Suprapubic skin (tissue), 3 donors: ENCODE measurements around the gene SLC41A1.

Source experiments
- POLR2A ChIP-seq, 2 donors: fragments of 450-650 bp; IDR thresholded peaks; one replicate each; pipeline ENCODE4 v1.6.1; 2017; ENCODE audit warnings: antibody characterized with exemption in 2 of 2, mild to moderate bottlenecking in 2 of 2, moderate library complexity in 2 of 2
- TF ChIP-seq, protein P1 (sequence below), 2 donors: fragments of 200-600 bp in 1 of 2; fragments of 450-650 bp in 1 of 2; sonication (generic) in 1 of 2; IDR thresholded peaks; one replicate each; pipeline ENCODE4 v1.5.1; 2016 to 2019; ENCODE audit warnings: antibody characterized with exemption in 2 of 2, mild to moderate bottlenecking in 1 of 2, moderate library complexity in 1 of 2

DNA sequence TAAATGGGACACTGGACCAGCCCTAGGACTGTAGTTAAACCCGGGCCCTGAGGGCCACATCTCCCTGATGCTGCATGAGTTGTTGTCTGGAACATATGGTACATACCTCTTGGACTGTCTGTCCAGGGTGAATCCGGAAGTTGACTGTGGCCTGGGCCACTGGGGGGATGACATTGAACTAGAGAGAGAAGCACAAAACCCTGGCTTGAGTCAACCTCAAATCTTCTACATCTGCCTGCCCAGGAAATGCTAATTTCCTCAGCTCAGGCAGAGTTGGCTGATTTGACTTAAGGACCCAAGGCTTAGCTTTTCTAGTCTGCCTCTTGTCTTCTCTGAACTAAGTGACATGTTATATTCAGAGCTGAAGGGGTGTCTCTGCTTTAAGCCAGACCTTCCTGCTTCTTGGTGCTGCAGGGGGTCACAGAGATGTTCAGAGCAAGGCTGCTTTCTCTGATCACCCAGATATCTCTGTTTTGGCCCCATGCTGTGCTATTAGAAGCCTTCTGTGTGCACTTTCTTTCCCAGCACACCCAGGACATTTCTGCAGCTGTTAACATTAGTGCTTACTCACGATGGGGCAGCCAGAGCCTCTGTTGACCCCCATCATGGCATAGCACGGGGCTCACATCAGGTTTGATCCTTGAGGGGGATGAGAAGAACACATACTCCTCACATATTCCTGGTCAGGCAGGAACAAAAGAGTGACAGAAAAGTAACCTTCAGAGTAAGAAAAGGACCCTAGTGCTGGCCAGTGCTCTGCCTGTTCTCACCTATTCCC, 27.3 kb upstream of the SLC41A1 start:
- TF ChIP-seq POLR2A (IDR thresholded peaks at IDR 0.05) = no peak
- TF ChIP-seq, protein P1, sequence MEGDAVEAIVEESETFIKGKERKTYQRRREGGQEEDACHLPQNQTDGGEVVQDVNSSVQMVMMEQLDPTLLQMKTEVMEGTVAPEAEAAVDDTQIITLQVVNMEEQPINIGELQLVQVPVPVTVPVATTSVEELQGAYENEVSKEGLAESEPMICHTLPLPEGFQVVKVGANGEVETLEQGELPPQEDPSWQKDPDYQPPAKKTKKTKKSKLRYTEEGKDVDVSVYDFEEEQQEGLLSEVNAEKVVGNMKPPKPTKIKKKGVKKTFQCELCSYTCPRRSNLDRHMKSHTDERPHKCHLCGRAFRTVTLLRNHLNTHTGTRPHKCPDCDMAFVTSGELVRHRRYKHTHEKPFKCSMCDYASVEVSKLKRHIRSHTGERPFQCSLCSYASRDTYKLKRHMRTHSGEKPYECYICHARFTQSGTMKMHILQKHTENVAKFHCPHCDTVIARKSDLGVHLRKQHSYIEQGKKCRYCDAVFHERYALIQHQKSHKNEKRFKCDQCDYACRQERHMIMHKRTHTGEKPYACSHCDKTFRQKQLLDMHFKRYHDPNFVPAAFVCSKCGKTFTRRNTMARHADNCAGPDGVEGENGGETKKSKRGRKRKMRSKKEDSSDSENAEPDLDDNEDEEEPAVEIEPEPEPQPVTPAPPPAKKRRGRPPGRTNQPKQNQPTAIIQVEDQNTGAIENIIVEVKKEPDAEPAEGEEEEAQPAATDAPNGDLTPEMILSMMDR (IDR thresholded peaks at IDR 0.05) = no peak
